ENCODE results near the gene KRT85. TPM values are rescaled to one million over a fixed set of nuclear protein-coding genes. Genes with fewer than 3 reads are reported as not detected.

KRT85 gene
- total RNA-seq, 1 donor from 2014 or later = not detected

- peak; percentile 79 for ATAC-seq
- intact Hi-C loops (cut with DNase I) = loop anchor here (1.0 to 10.0 kb wide), 3 partner anchors 135 to 612 kb away; no protein-coding TSS in a partner anchor
- DNase-seq (ENCODE audit: missing footprints) = no peak
These were observed 5.2 kb upstream of the KRT85 start for GRCh38 chr12:52372216-52373154.

DNA sequence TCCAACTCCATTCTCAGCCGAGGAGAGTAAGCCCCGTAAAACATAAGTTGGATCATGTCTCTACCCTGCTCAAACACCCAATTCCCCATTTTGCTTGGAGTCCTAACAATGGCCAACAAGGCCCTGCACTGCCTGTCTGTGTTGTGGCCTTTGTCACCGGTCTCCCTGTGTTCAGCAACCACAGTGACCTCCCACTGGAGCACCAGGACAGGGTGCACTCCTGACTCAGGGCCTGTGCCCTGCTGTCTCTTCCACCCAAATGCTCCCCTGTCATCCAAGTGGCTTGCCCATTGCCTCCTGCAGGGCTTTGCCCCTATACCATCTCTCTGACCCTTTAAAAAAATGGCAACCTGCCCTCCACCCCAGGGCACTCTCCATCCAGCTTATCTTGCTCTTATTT lies 4.4 kb upstream of the KRT85 start:
- ATAC-seq = no peak
- peak; percentile 7 for DNase-seq (ENCODE audit: missing footprints)
- intact Hi-C loops (cut with DNase I) = loop anchor here (1.0 to 10.0 kb wide), 3 partner anchors 136 to 613 kb away; no protein-coding TSS in a partner anchor

DNA sequence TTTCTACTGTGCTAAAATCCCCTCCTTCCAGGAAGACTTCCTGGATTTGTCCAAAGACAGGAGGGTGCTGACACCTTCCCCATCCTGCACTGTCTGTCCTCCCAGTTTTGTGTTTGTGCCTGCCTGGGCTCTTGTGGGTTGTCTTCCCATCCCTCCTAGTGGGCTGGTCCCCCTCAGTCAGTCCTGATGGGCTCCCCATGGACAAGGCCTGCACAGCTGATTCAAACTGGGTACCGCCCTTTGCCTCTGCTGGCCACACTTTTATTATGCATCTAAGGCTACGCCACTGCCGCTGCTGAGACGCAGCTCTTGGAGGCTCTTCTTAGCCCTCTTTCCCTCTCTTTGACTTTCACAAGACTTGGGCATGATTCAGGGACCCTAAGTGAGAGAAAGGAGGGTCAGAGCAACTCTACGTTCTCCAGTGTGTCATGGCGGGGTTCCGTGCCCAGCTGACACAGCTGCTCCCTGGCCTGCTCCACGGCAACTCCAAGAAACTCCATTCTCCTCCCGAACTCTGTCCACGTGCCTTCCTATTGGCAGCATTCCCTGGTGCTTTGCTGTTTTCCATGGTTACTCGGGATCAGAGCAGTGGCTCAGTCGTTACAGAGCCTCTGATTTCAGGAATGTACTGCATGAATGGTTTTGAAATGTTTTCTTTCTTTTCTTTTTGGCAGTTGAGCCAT lies 3.8 kb upstream of the KRT85 start:
- peak; percentile 54 for DNase-seq (ENCODE audit: missing footprints)
- ATAC-seq = peak; percentile 79
- intact Hi-C loops (cut with DNase I) = loop anchor here (10.0 kb wide), 1 partner anchor 614 kb away; no protein-coding TSS in a partner anchor

- ATAC-seq (no peak), DNase-seq (ENCODE audit: missing footprints) (no peak)
- intact Hi-C loops (cut with DNase I) = loop anchor here (10.0 kb wide), 1 partner anchor 615 kb away; no protein-coding TSS in a partner anchor
These were observed 2.5 kb upstream of the KRT85 start for GRCh38 chr12:52369809-52370208.

DNA sequence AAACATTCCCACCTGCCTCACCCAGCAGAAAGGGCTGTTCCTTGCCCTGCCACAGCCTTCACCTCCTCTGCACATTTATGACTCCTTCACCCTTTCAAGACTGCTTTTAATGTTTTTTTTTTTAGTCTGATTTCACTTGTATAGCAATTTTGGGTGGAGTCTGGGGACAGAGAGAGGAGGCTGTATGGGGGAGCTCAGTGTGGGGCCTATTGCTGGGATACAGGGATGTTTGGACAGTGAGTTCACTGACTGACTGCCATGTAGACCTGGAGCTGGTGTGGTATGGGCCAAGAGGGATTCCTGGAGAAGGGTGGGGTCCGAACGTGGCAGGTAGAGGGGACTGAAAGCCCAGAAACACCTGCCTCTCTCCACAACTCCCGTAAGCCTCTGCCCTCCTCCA lies 1.9 kb upstream of the KRT85 start:
- DNase-seq (ENCODE audit: missing footprints) (no peak), ATAC-seq (no peak)
- intact Hi-C loops (cut with DNase I) = no loop called here

- intact Hi-C loops (cut with DNase I) = no loop called here
These were observed 1.2 kb upstream of the KRT85 start for GRCh38 chr12:52368508-52368907.

DNA sequence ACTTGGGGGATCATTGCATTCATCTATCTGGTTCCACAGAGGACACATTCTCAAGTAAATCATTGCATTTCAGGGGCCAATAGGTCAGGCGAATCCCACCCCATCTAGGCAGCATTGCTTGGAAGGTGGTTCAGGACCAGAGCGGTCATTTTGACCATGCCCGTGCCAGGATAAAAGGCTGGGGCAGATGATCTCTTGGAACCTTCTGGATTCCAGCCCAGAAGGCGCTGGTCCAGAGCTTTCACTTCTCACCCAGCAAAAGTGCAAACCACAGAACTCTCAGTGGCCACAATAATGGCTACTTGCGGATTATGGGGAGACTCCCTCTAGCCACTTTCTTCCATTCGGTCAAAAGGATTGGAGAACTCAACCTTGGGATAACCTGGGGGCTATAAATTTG lies 595 bp upstream of the KRT85 start:
- no peak for DNase-seq (ENCODE audit: missing footprints)
- intact Hi-C loops (cut with DNase I) = no loop called here

More at GRCh38 chr12:52368508-52368907, 1.2 kb upstream of the KRT85 start:
- no peak for ATAC-seq
- no peak for DNase-seq (ENCODE audit: missing footprints)

DNA sequence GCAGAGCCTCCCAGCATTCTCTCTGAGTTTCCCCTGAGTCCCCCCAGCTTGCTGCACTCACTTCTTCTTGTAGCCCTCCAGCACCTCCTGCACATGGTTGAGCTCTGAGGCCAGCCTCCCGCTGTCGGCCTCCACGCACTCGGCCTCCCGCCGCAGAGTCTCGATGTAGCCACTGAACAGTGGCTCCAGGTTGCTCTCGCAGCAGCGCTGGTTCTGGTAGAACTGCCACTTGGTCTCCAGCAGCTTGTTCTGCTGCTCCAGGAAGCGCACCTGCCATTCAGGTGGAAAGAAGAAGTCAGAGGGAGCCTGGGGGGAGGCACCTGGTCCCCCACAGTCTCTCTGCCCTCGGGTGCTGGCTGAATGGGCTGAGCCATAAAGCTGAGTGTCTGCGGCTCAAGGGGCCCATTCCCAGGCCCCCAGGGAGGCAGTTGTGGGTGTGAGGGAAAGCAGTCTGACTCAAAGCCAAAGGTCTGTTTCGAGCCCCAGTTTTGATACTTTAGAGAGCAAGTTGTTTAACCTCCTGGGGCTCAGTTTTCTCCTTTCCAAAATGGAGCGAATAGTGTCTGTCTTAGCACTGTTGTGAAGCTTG lies 2.3 kb downstream of the KRT85 start:
- DNase-seq (ENCODE audit: missing footprints) (no peak), ATAC-seq (no peak)
- intact Hi-C loops (cut with DNase I) = no loop called here

More for the DNA sequence above, 595 bp upstream of the KRT85 start:
- ATAC-seq = no peak

- intact Hi-C loops (cut with DNase I) = no loop called here
- ATAC-seq = no peak
- DNase-seq (ENCODE audit: missing footprints) = no peak
These were observed 3.2 kb downstream of the KRT85 start for GRCh38 chr12:52364061-52364460.

DNA sequence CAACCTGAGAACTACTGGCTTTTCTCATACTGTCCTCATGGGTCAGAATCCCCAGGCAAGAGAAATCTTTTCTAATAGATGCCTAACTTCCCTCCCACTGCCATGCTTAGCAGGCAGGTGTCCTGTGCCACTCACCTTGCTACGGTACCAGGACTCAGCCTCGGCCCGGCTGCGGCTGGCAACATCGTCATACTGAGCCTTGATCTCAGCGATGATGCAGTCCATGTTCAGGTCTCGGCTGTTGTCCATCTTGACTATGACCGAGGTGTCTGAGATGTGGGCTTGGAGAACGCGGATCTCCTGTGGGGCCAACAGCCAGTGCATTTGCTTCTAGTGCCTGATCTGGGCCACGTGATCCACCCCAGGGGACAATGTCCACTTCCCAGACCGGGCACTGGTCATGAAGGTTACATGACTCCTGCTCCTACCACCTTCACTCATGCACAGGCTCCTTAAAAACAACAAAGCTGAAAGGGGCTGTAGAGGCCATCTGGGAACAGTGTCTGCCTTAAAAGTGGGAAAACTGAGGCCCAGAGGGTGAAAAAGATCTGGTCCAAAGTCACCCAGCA lies 4.1 kb downstream of the KRT85 start:
- DNase-seq (ENCODE audit: missing footprints) = no peak
- intact Hi-C loops (cut with DNase I) = no loop called here
- no peak for ATAC-seq

- ATAC-seq = no peak
- intact Hi-C loops (cut with DNase I) = no loop called here
These were observed 5.1 kb downstream of the KRT85 start for GRCh38 chr12:52362118-52362726.

GRCh38 chr12:52361553-52361952 lies 5.7 kb downstream of the KRT85 start:
- ATAC-seq = no peak
- DNase-seq (ENCODE audit: missing footprints) = no peak
- intact Hi-C loops (cut with DNase I) = no loop called here

More at GRCh38 chr12:52362118-52362726, 5.1 kb downstream of the KRT85 start:
- DNase-seq (ENCODE audit: missing footprints) = no peak

- ATAC-seq (no peak), DNase-seq (ENCODE audit: missing footprints) (no peak)
- intact Hi-C loops (cut with DNase I) = no loop called here
These were observed 6.5 kb downstream of the KRT85 start for GRCh38 chr12:52360663-52361271.

DNA sequence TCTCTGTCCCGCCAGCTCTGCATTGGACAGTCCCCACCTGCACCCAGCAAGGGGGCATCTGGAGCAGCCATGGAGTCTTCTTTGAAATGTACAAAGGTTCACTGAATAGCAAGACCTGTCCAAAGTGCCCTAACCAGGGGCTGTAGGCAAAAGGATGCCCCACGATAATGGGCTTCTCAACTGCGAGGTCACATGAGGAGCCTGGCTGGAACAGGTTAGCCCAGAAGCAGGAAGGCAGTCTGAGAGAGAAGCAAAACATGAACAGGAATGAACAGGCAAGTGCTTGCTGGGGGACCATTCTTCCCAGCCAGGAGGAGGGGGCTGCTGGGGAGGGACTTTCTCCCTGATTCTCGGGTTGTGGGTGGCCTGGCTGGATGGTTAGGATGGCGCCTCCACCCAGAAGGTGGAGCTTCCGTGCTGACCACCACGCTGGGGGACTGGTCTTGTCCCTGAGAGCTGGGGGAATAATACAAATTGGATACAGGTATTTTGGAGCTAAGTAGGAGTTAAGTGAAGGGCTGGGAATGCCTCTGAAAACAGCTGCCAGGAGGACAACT lies 7.1 kb downstream of the KRT85 start:
- intact Hi-C loops (cut with DNase I) = no loop called here
- no peak for ATAC-seq
- no peak for DNase-seq (ENCODE audit: missing footprints)

DNA sequence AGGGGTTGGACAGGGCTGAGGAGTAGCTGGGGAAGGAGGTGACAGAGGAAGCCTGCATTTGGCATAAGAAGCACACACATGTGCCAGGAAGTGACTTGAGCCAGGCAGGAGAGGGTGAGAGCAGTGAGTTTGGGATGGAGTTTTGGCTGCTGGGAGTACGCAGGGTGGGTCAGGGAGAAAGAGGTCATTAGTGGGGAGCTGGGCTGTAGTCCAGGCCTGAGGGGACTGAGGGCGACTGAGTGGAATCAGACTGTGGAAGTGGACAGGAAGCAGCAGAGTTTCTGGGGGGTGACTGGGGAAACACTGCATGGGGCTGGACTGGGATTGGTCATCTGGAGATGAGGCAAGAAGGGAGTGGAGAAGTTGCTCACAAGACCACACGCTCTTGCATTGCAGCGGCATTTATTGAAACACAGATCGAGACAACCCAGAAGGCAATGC lies 7.6 kb downstream of the KRT85 start:
- intact Hi-C loops (cut with DNase I) = no loop called here
- no peak for ATAC-seq
- DNase-seq (ENCODE audit: missing footprints) = no peak

- intact Hi-C loops (cut with DNase I) = no loop called here
- no peak for DNase-seq (ENCODE audit: missing footprints)
- ATAC-seq = no peak
These were observed 8.5 kb downstream of the KRT85 start for GRCh38 chr12:52358575-52359350.
